GM21367 (cell line): ENCODE results near the gene HBA1.
"Not testable (repeated sequence)": the region's sequence is repeated elsewhere in the genome, so short reads cannot be mapped to it uniquely, and the experiment has no call there.

Source experiments
- ATAC-seq: cut with Tn5 transposase; IDR thresholded peaks from one replicate; pipeline ENCODE4 v1.9.1; 2021; ENCODE audit not compliant: unreplicated experiment

Gene HBA1

GRCh38 chr16:194516-194915 is 18.0 kb downstream of the HBA1 start:
- no peak for ATAC-seq

GRCh38 chr16:200388-200787 is 23.9 kb downstream of the HBA1 start:
- no peak for ATAC-seq

- no peak for ATAC-seq
Observed at GRCh38 chr16:203246-203645, 26.8 kb downstream of the HBA1 start.

- ATAC-seq = not testable (repeated sequence)
Observed at GRCh38 chr16:204046-204445, 27.6 kb downstream of the HBA1 start.

- not testable (repeated sequence) for ATAC-seq
Observed at GRCh38 chr16:209359-209758, 32.9 kb downstream of the HBA1 start.

GRCh38 chr16:211631-212180 is 35.2 kb downstream of the HBA1 start:
- ATAC-seq = not testable (repeated sequence)

- ATAC-seq = no peak
Observed at GRCh38 chr16:212999-213398, 36.5 kb downstream of the HBA1 start.

GRCh38 chr16:220021-220420 is 43.5 kb downstream of the HBA1 start:
- no peak for ATAC-seq
